Endothelial cell (in vitro differentiated cells): ENCODE measurements around the gene ALDH4A1. TPM values are rescaled to one million over a fixed set of nuclear protein-coding genes. Genes with fewer than 3 reads are reported as not detected.
"Not testable (repeated sequence)": the region's sequence is repeated elsewhere in the genome, so short reads cannot be mapped to it uniquely, and the experiment has no call there.

Source experiments
- DNase-seq: peaks from one replicate; pipeline ENCODE4 v3.0.0; 2021; ENCODE audit warnings: low spot score
- H3K27ac Mint-ChIP-seq: one replicate; pipeline ENCODE4 v1.8.0; 2021; ENCODE audit warnings: mixed read lengths, inconsistent platforms; ENCODE audit not compliant: unreplicated experiment
- H3K27me3 Mint-ChIP-seq: one replicate; pipeline ENCODE4 v1.8.0; 2021; ENCODE audit warnings: mild to moderate bottlenecking, moderate library complexity, mixed read lengths, inconsistent platforms; ENCODE audit not compliant: unreplicated experiment
- H3K36me3 Mint-ChIP-seq: one replicate; pipeline ENCODE4 v1.8.0; 2021; ENCODE audit warnings: mild to moderate bottlenecking, low read depth, mixed read lengths, inconsistent platforms; ENCODE audit not compliant: unreplicated experiment
- H3K4me1 Mint-ChIP-seq: one replicate; pipeline ENCODE4 v1.8.0; 2021; ENCODE audit warnings: mild to moderate bottlenecking, mixed read lengths, inconsistent platforms; ENCODE audit not compliant: unreplicated experiment
- H3K4me3 Mint-ChIP-seq: one replicate; pipeline ENCODE4 v1.8.0; 2021; ENCODE audit warnings: mild to moderate bottlenecking, mixed read lengths, inconsistent platforms; ENCODE audit not compliant: unreplicated experiment
- H3K9me3 Mint-ChIP-seq: one replicate; pipeline ENCODE4 v1.8.0; 2021; ENCODE audit warnings: mixed read lengths, inconsistent platforms; ENCODE audit not compliant: unreplicated experiment
- CTCF ChIP-seq: fragments of 200-600 bp; sonication (generic); IDR thresholded peaks from one replicate; pipeline ENCODE4 v1.5.0; 2021; ENCODE audit warnings: antibody characterized with exemption; ENCODE audit not compliant: unreplicated experiment
- total RNA-seq: library from RNA; stranded (reverse); fragmentation: NEBNext Ultra II Directional; extraction: Animal tissue kit (Norgen Biotek cat#: 25700); gene quantifications from one replicate; pipeline ENCODE4 v1.2.1, GENCODE V29; 2021; ENCODE audit not compliant: unreplicated experiment

The ALDH4A1 gene
- total RNA-seq, 1 donor from 2014 or later: 27.8 TPM

GRCh38 chr1:18872071-18872611 is 30.2 kb downstream of the ALDH4A1 start:
- DNase-seq: no peak
- H3K27ac Mint-ChIP-seq: no peak overlapping the region
- no peaks in the 10 kb centered on the region for H3K36me3 Mint-ChIP-seq
- no peaks in the 10 kb centered on the region for H3K9me3 Mint-ChIP-seq
- TF ChIP-seq CTCF: no peak
- H3K27me3 Mint-ChIP-seq: peaks cover 2% of the 10 kb centered on the region
- no peaks in the 10 kb centered on the region for H3K4me1 Mint-ChIP-seq
- no peak overlapping the region for H3K4me3 Mint-ChIP-seq

GRCh38 chr1:18871401-18872070 is 30.8 kb downstream of the ALDH4A1 start:
- H3K27ac Mint-ChIP-seq: no peak overlapping the region
- H3K27me3 Mint-ChIP-seq: peaks cover 2% of the 10 kb centered on the region
- no peaks in the 10 kb centered on the region for H3K36me3 Mint-ChIP-seq
- no peak for TF ChIP-seq CTCF
- H3K4me1 Mint-ChIP-seq: no peaks in the 10 kb centered on the region
- no peak overlapping the region for H3K4me3 Mint-ChIP-seq
- no peak for DNase-seq
- H3K9me3 Mint-ChIP-seq: no peaks in the 10 kb centered on the region

GRCh38 chr1:18870957-18871356 is 31.4 kb downstream of the ALDH4A1 start:
- TF ChIP-seq CTCF: no peak
- H3K9me3 Mint-ChIP-seq: no peaks in the 10 kb centered on the region
- no peak overlapping the region for H3K27ac Mint-ChIP-seq
- no peak overlapping the region for H3K4me3 Mint-ChIP-seq
- H3K27me3 Mint-ChIP-seq: peaks cover 2% of the 10 kb centered on the region
- H3K4me1 Mint-ChIP-seq: no peaks in the 10 kb centered on the region
- DNase-seq: no peak
- H3K36me3 Mint-ChIP-seq: no peaks in the 10 kb centered on the region

GRCh38 chr1:18870595-18870865 is 31.8 kb downstream of the ALDH4A1 start:
- not testable (repeated sequence) for H3K9me3 Mint-ChIP-seq, H3K4me3 Mint-ChIP-seq, H3K27ac Mint-ChIP-seq, H3K4me1 Mint-ChIP-seq, DNase-seq, H3K36me3 Mint-ChIP-seq, H3K27me3 Mint-ChIP-seq

GRCh38 chr1:18869847-18870594 is 32.3 kb downstream of the ALDH4A1 start:
- no peak for DNase-seq
- H3K27me3 Mint-ChIP-seq: peaks cover 2% of the 10 kb centered on the region
- H3K27ac Mint-ChIP-seq: no peak overlapping the region
- H3K36me3 Mint-ChIP-seq: no peaks in the 10 kb centered on the region
- TF ChIP-seq CTCF: no peak
- no peaks in the 10 kb centered on the region for H3K9me3 Mint-ChIP-seq
- H3K4me1 Mint-ChIP-seq: no peaks in the 10 kb centered on the region
- no peak overlapping the region for H3K4me3 Mint-ChIP-seq
